ENCODE measurements around the gene PCYT2. TPM values are rescaled to one million over a fixed set of nuclear protein-coding genes. Genes with fewer than 3 reads are reported as not detected.

The PCYT2 gene
- total RNA-seq, 1 donor from 2014 or later: 6.8 TPM

- no peaks in the 10 kb centered on the region for H3K27me3 ChIP-seq
- Mint-ChIP-seq H3K4me3 (peak overlapping the region; percentile 92), H3K27ac (no peak overlapping the region), H3K4me1 (peaks cover 16% of the 10 kb centered on the region), H3K36me3 (peaks cover 24% of the 10 kb centered on the region), H3K9me3 (no peaks in the 10 kb centered on the region), H3K27me3 (ENCODE audit: insufficient read depth, low read depth) (peaks cover 7% of the 10 kb centered on the region)
- H3K4me2 ChIP-seq: no peak overlapping the region
- H3K27ac ChIP-seq: no peak overlapping the region
- peaks cover 57% of the 10 kb centered on the region for H3K79me2 ChIP-seq (ENCODE audit: low read depth)
- peaks cover 30% of the 10 kb centered on the region for H3F3A ChIP-seq (ENCODE audit: low read depth)
- no peaks in the 10 kb centered on the region for H3K9me3 ChIP-seq (ENCODE audit: low read depth)
- no peak overlapping the region for H2AFZ ChIP-seq (replicated peaks)
- no peak overlapping the region for H3K9ac ChIP-seq
- peaks cover 22% of the 10 kb centered on the region for H4K20me1 ChIP-seq (ENCODE audit: low read depth)
- no peak overlapping the region for H3K4me3 ChIP-seq
- DNase-seq (ENCODE audit: low spot score): no peak
- no peak for TF ChIP-seq EZH2phosphoT487 (IDR thresholded peaks at IDR 0.05)
- TF ChIP-seq, protein P1, sequence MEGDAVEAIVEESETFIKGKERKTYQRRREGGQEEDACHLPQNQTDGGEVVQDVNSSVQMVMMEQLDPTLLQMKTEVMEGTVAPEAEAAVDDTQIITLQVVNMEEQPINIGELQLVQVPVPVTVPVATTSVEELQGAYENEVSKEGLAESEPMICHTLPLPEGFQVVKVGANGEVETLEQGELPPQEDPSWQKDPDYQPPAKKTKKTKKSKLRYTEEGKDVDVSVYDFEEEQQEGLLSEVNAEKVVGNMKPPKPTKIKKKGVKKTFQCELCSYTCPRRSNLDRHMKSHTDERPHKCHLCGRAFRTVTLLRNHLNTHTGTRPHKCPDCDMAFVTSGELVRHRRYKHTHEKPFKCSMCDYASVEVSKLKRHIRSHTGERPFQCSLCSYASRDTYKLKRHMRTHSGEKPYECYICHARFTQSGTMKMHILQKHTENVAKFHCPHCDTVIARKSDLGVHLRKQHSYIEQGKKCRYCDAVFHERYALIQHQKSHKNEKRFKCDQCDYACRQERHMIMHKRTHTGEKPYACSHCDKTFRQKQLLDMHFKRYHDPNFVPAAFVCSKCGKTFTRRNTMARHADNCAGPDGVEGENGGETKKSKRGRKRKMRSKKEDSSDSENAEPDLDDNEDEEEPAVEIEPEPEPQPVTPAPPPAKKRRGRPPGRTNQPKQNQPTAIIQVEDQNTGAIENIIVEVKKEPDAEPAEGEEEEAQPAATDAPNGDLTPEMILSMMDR (IDR thresholded peaks at IDR 0.05): no peak
- TF ChIP-seq EZH2 (IDR thresholded peaks at IDR 0.05): no peak
- peaks cover 12% of the 10 kb centered on the region for H3K36me3 ChIP-seq
- peaks cover 7% of the 10 kb centered on the region for H3K4me1 ChIP-seq
These were observed 22.9 kb downstream of the PCYT2 start for GRCh38 chr17:81888105-81888987.

GRCh38 chr17:81885869-81886548, 25.2 kb downstream of the PCYT2 start:
- Histone ChIP-seq H3K4me3 (no peak overlapping the region), H3K27me3 (no peaks in the 10 kb centered on the region), H3K9ac (no peak overlapping the region), H3K9me3 (ENCODE audit: low read depth) (no peaks in the 10 kb centered on the region), H3K79me2 (ENCODE audit: low read depth) (peaks cover 41% of the 10 kb centered on the region), H3K4me2 (no peak overlapping the region), H3K27ac (no peak overlapping the region), H4K20me1 (ENCODE audit: low read depth) (peaks cover 18% of the 10 kb centered on the region), H3F3A (ENCODE audit: low read depth) (peaks cover 17% of the 10 kb centered on the region), H2AFZ (replicated peaks) (no peak overlapping the region), H3K4me1 (peaks cover 7% of the 10 kb centered on the region), H3K36me3 (peaks cover 12% of the 10 kb centered on the region)
- H3K4me3 Mint-ChIP-seq: no peak overlapping the region
- H3K36me3 Mint-ChIP-seq: peaks cover 32% of the 10 kb centered on the region
- peaks cover 5% of the 10 kb centered on the region for H3K27me3 Mint-ChIP-seq (ENCODE audit: insufficient read depth, low read depth)
- peaks cover 16% of the 10 kb centered on the region for H3K4me1 Mint-ChIP-seq
- H3K9me3 Mint-ChIP-seq: no peaks in the 10 kb centered on the region
- no peak for TF ChIP-seq EZH2phosphoT487 (IDR thresholded peaks at IDR 0.05)
- no peak for TF ChIP-seq EZH2 (IDR thresholded peaks at IDR 0.05)
- TF ChIP-seq, protein P1 (IDR thresholded peaks at IDR 0.05): no peak
- no peak overlapping the region for H3K27ac Mint-ChIP-seq
- DNase-seq (ENCODE audit: low spot score): no peak

GRCh38 chr17:81885454-81885853, 25.7 kb downstream of the PCYT2 start:
- Histone ChIP-seq H3K4me2 (no peak overlapping the region), H3K27me3 (no peaks in the 10 kb centered on the region), H3K36me3 (peaks cover 12% of the 10 kb centered on the region), H3K27ac (no peak overlapping the region), H3K4me3 (no peak overlapping the region), H3K79me2 (ENCODE audit: low read depth) (peaks cover 35% of the 10 kb centered on the region), H2AFZ (replicated peaks) (no peak overlapping the region), H4K20me1 (ENCODE audit: low read depth) (peaks cover 14% of the 10 kb centered on the region), H3K4me1 (peaks cover 7% of the 10 kb centered on the region), H3K9ac (no peak overlapping the region), H3F3A (ENCODE audit: low read depth) (peaks cover 16% of the 10 kb centered on the region), H3K9me3 (ENCODE audit: low read depth) (no peaks in the 10 kb centered on the region)
- DNase-seq (ENCODE audit: low spot score): no peak
- TF ChIP-seq EZH2 (IDR thresholded peaks at IDR 0.05) (no peak), EZH2phosphoT487 (IDR thresholded peaks at IDR 0.05) (no peak)
- TF ChIP-seq, protein P1 (IDR thresholded peaks at IDR 0.05): no peak
- no peak overlapping the region for H3K4me3 Mint-ChIP-seq
- H3K27ac Mint-ChIP-seq: no peak overlapping the region
- H3K36me3 Mint-ChIP-seq: peaks cover 32% of the 10 kb centered on the region
- H3K9me3 Mint-ChIP-seq: no peaks in the 10 kb centered on the region
- peaks cover 14% of the 10 kb centered on the region for H3K4me1 Mint-ChIP-seq
- peaks cover 5% of the 10 kb centered on the region for H3K27me3 Mint-ChIP-seq (ENCODE audit: insufficient read depth, low read depth)

Data from neural progenitor cell (in vitro differentiated cells).